AG20443 (cell line): ENCODE results near the gene UBA1.

ENCODE experiments used
- DNase-seq: peaks from one replicate; pipeline ENCODE4 v3.0.0; 2012; ENCODE audit warnings: low spot score, mixed read lengths

Gene UBA1

DNA sequence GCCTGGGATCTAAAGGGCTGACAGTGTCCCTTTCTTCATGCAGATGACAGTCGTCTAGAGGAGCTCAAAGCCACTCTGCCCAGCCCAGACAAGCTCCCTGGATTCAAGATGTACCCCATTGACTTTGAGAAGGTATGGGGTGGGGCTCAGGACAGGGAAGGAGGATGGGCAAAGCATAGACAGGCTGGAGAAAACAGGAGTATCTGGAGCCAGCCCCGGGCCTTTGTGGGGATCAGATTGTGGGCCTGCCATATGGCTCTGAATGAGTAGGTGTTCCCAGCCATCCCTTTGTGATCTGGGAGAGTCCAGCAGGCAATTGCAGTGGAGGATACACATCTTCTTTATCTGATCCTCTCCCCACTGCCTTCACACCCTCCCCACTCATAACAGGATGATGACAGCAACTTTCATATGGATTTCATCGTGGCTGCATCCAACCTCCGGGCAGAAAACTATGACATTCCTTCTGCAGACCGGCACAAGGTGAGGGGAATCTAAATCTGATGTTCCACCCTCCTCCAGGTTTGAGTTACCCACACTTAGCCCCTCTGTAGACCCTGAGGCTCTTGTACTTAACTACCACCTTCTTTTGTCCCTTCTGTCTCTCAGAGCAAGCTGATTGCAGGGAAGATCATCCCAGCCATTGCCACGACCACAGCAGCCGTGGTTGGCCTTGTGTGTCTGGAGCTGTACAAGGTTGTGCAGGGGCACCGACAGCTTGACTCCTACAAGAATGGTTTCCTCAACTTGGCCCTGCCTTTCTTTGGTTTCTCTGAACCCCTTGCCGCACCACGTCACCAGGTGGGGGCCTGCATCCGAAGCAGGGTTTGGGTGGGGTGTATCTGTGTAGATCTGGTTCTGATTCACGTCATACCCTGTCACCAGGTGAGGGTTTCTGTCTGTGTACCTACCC lies 19.0 kb downstream of the UBA1 start:
- no peak for DNase-seq

DNA sequence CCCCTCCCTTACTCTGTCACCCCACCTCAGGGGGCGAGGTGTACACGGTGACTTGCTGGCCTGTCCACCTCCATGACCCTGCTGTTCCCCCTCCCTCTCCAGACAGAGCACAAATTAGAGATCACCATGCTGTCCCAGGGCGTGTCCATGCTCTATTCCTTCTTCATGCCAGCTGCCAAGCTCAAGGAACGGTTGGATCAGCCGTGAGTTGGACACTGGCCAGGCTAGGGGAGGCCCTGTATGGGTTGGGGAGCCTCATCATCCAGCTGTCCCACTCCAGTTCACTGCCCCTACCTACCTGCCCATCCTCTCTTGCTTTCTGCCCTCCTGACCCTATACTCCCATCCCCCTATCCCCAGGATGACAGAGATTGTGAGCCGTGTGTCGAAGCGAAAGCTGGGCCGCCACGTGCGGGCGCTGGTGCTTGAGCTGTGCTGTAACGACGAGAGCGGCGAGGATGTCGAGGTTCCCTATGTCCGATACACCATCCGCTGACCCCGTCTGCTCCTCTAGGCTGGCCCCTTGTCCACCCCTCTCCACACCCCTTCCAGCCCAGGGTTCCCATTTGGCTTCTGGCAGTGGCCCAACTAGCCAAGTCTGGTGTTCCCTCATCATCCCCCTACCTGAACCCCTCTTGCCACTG lies 20.9 kb downstream of the UBA1 start:
- no peak for DNase-seq

DNA sequence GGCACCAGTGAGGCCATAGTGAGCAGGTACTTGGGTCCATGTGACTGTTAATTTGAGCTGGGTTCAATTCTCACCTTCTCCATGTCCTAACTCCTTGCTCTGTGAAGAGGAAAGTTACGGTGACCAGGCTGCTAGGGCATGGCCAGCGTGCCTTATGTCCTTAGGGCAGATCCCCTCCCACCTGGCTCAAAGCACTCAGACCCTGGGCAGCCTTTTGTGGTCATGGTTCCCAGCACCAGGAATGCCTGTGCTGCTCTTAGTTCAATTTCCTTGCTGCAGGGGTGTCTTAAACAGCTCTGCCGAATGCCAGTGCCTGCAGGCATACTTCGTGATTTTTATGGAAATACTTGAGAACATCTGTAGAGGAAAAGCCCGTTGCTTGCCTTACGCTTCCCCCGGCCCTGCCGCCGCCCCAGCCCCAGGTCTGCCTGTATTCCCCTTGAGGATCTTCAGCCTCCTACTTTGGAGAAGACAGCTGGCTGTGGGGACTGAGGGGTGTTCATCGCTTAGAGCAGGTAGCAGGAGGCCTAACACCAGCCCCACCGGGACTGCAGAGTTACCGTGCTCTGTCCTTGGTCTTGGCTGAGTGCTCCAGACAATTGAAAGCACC lies 21.8 kb downstream of the UBA1 start:
- DNase-seq: no peak

DNA sequence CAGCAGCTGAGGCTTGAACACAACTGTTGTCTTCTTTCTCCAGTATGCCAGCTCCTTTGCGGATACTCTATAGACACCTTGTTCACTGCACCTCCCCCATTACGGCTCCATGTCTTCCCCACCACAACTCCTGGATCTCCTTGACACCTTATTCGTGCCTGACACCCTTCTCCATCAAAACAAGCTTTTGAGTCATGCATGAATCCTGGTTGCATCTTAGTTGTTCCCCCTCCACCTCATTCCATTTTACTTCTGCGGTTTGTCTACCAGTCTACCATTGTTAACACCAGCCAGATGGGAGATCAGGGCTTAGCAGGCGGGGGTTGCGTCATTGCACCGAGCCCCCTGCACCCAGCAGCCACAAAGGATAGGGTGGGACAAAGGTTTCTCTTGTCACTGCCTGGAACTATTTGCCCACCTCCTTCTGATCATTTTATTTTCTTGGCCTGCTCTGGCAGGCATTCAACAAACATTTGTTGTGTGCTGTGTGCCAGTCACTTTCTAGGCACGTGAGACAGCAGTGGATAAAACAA lies 22.8 kb downstream of the UBA1 start:
- DNase-seq: no peak

DNA sequence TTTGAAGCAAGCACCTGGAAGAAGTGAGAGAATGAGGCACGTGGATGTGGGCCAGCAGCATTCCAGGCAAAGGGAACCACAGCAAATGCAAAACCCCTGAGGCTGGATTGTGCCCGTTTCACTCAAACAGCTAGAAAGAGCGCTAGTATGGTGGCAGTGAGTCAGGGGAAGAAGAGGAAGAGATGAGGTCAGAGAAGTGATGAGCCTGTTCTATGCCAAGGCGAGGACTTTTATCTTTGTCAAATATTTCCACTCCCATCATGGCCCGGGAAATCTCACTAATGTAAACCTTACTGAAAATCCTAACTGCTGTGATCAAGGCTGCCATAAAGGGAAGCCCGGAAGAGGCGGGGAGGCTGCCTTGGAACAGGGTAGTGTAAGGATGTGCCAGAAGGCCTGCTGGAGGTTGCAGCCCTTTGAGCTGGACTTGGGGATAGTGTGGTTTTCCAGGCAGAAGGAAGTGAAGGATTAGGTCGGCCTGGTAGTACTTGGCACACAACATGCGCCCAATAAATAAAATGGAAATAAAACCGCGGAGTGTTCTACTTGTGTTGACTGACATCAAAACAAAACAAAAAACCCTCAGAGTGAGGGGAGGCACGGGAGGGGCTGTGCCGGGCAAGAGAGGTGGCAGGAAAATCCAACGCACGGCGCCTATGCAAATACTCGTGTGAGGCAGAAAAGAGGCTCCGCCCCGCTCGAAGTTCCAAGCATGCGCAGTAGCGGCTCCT lies 23.7 kb downstream of the UBA1 start:
- peak; percentile 52 for DNase-seq

DNA sequence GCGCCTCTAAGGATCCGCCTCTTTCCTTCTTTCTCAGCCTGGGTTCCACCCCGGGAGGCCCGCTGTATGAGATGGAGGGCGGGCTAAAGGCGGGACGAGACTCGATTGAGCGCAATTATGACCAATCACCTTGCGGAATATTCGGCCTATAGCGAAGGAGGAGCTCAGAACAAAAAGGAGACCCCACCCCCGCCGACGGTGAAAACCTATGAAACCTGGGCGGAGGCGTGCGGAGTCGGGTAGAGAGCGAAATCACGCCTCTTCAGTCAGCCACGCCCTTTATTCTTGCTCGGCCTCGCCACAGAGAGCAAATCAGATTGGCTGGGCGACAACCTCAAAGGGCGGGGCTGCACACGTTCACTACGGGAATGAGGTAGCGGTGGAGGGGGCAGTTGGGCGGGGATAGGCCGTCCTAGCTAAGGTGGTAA lies 24.2 kb downstream of the UBA1 start:
- DNase-seq: peak; percentile 89

DNA sequence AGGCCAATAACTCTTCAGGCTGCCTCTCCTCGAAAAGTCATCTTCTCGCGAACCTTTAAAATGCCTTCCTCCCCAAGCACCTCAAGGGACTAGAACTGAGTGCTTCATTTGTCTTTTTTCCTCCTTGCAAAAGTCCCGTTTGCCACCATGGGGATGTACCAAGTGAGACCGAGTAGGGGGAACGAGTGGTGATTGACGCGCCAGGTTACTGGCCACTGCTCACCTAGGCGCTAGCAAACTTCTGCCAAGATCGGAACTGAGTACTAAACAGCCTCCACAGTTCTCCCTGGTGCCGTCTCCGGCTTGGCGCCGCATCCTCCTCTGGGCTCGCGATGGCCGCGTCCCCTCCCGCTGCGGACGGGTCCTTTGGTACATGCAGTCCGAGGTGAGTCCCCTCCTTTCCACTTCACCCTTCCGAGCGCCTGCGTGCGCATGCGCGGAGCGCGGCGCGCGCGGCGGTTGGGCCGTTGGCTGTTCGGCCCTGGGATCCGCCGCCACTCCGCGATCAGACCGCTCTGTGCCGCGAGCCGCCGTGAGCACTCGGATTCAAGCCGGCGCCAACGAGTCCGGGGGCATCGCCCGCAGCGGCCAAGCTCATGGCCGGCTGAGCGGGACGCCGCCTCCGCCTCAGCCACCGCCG lies 24.8 kb downstream of the UBA1 start, which contains the start of gene CDK16:
TSS of gene CDK16 (plus strand) at position 402 of the 640 bp plus-strand sequence. CDS start 4,877 bp downstream, outside the sequence.
- DNase-seq: peak; percentile 85

DNA sequence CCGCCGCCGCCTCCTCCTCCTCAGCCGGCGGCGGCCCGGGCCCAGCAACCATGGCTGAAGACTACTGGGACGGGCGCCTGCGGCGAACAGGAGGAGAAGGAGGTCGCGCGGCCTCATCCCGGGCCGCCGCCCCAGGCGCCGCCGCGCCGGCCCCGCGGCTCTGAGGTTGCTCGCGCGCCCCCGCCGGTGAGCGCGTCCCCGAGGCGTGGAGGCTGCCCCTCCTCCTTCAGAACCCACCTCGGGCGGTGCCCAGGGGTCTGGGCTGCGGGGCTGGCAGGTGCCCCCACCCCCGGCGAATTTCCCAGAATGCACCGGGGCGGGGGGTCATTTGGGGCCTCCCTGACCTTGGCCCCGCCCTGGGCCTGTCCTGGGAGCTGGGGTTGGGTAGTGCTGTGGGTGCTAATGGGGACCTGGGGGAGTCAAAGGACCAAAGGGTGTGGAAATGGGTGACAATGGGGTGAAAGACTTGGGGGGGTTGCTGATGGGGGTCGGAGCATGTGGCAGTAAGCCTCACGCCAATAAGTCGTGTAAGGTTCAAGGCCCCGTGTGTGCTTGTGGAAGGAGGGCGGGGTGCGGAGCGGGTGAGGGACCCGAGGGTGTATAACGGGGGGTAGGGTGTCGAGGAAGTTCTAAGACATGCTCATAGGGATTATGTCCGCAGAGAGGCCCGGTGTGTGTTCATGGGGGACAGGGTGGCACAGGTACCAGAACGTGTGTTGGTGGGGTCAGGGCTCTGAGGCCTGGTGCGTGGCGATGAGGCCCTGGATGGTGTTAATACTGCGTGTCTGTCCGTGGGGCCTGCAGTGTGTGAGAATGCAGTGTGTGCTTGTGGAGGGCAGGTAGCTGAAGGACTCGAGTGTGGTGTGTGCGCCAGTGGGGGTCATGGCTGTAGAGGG lies 25.5 kb downstream of the UBA1 start:
- peak; percentile 25 for DNase-seq

DNA sequence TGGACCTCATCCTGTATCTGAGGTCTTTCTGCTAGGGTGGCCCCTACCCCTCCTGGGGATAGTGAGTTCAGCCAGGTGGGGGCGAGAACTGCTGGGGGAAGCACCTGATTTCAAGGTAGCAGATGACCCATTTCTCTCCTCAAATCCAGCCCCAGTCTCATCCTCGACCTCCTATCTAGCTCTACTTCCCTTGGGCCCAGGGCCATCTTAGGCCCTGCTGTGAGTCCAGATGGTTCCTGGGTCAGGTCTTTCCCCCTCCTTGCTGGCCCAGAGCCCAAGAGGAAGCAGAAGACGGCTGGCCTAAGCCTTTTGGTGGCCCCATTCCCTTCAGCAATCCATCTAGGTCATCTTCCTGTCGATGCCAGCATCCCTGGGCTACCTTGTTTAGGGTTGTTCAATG lies 28.1 kb downstream of the UBA1 start:
- DNase-seq: no peak

DNA sequence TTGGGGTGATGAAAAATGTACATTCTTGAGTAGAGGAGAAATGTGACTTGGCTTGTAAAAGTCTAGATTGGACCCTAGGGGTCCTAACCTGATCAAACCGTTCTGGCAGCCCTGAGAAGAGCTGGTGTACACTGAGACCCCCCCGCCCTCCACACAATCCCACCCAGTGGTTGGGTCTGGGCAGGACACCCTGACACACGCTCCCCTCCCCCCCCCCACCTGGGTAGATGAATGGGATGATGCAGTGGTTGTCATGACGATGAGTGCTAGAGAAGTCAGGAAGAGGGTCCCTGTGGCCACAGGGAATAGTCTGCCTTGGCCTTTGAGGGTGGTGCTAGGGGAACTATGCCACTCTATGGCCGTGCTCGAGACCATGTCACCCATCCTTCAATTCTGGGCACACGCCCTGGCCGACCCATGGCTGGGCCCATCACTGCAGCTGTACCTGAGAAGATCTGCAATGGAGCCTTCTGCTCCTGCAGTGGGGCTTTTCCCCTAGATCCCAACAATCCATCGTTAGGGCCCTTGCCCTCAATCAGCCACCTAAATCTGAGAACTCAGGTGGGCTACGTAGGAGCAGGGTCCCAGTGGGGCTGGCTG lies 29.2 kb downstream of the UBA1 start:
- DNase-seq: no peak

DNA sequence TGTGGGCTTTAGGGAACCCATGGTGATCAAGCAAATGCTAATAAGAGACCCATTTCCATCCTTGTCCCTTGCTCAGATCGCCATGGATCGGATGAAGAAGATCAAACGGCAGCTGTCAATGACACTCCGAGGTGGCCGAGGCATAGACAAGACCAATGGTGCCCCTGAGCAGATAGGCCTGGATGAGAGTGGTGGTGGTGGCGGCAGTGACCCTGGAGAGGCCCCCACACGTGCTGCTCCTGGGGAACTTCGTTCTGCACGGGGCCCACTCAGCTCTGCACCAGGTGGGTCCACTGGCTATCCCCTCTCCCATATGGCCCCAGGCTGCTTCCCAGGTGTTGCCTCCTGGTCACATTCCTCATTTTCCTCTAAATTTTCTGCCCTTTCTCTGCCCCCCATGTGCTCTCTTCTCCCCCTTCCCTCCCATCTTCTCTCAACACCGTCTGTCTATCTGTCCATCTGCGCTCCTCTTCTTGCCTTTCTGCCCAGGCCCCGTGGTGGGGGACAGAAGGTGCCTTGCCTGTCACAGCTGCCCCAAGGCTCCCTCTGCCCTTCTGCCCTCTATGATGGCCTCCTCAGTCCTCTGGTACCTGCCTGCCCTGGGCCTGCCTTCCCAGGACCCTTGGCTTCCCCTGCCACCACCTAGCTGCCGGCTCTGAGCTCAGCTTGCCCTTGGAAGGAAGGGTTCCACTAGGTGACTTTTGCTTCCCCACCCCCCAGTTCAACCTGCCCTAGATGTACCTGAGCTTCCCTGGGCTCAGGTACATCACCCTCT lies 30.0 kb downstream of the UBA1 start:
- no peak for DNase-seq

DNA sequence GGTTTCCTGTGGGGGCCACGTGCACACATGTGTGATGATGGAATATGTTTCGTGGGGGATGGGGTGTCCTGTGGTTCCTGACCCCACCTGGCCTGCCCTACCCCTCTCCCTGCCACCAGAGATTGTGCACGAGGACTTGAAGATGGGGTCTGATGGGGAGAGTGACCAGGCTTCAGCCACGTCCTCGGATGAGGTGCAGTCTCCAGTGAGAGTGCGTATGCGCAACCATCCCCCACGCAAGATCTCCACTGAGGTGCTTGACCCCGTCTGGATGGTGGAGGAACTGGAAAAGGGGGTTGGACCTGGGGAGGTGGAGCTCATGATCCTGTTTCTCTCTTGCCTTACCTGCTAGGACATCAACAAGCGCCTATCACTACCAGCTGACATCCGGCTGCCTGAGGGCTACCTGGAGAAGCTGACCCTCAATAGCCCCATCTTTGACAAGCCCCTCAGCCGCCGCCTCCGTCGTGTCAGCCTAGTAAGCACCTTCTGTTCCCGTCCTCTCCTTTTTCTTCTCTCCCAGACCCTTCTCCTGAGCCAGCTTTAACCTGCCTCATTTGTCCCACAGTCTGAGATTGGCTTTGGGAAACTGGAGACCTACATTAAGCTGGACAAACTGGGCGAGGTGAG lies 30.8 kb downstream of the UBA1 start:
- no peak for DNase-seq

DNA sequence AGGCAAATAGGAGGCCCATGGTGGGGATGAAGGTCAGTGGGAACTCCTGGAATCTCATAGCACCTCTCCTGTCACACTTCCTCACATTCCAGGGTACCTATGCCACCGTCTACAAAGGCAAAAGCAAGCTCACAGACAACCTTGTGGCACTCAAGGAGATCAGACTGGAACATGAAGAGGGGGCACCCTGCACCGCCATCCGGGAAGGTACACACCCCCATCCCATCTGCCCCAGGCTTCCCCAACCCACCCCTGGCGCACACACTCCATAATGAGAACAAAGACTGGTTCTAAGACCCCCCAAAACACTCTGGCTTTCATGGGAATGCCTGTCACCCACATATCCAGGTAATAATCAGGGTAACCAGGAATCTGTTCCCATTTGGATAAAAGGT lies 31.3 kb downstream of the UBA1 start:
- DNase-seq: no peak

DNA sequence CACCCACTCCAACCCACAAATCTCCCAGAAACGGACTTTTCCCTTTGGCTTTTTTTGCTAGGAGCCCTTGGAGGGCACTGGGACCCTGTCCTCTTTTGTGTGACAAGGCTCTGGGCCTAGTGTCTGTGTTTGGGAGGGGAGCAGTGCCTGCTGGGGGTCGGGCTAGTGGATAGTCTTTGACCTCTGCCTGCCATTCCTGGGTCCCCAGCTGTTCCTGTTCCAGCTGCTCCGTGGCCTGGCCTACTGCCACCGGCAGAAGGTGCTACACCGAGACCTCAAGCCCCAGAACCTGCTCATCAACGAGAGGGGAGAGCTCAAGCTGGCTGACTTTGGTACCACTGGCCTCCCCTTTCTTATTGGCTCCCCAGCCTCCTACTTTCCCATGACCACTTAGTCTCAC lies 32.4 kb downstream of the UBA1 start:
- no peak for DNase-seq

DNA sequence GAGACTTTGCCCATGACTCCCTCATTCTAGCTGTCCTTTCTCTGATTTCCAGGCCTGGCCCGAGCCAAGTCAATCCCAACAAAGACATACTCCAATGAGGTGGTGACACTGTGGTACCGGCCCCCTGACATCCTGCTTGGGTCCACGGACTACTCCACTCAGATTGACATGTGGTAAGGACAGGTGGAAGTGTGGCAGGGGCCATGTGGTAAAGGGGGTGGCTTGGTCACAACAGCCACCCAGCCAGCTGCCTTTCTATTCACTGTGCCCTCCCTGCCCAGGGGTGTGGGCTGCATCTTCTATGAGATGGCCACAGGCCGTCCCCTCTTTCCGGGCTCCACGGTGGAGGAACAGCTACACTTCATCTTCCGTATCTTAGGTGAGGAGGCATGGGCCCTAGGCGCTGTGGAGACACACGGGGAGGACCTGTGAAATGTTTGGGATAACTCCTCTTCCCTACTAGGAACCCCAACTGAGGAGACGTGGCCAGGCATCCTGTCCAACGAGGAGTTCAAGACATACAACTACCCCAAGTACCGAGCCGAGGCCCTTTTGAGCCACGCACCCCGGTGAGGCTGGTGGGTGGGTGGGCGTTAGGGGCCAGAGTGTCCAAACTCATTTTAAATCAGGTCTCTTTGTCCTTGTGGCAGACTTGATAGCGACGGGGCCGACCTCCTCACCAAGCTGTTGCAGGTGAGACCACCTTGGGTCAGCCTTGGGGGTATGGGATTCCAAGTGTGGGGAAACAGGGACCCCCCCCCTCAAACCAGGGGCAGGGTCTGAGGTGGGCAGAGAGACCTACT lies 33.1 kb downstream of the UBA1 start:
- no peak for DNase-seq

DNA sequence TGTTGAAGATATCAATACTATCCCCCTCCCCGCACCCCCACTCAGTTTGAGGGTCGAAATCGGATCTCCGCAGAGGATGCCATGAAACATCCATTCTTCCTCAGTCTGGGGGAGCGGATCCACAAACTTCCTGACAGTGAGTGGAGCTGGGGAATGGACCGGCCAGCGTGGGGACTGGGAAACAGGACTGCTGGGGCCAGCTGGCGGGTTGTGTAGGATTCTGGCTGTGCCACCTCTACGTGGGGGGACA lies 33.6 kb downstream of the UBA1 start:
- DNase-seq: no peak

DNA sequence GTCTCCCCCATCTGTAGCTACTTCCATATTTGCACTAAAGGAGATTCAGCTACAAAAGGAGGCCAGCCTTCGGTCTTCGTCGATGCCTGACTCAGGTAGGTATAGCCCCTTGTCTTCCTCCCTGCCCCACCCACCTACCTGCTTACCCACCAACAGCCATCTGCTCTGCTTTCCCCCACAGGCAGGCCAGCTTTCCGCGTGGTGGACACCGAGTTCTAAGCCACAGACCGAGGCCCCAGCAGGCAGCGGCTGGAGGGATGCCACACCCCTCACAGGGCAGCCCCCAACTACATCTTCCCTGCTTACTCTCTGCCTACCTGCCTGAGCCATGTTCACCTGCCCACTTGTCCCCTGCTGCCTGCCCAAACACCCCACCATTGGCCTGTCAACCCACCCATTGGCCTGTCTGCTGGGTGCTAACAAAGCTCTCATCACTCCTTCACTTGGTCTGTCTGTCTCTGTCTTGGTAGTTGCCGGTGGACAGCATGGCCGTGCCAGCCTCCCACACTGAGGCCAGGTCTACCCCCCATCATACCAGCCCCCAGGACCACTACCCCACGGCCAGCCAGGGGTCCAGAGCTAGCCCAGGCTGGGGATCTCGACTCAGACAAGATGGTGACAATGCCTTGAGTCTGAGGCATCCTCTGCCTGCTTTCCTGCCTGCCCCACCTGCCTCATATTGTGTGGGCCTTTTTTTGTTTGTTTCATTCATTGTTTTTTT lies 35.1 kb downstream of the UBA1 start:
- DNase-seq: no peak

DNA sequence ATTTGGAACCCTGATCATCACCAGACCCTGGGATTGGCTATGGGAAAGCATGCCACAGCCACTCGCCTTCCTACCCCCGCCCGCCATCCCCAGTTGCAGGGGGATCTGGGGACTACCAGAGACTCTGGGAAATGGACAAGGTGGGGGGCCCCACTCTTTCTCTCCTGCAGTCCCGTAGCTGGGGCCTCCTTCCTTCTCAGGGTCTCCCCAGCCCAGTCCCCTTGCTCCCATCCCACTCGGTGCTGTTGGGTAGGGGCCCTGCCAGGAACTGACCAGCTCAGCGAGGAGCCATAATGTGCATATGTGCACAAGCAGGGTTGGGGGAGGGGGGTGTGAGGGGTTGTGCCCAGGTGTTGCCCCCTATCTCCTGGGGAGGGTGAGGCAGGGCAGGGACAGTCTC lies 35.8 kb downstream of the UBA1 start:
- no peak for DNase-seq
